Body of pancreas (tissue), 4 donors: Measurements from ENCODE around the gene SPAG5. TPM values are rescaled to one million over a fixed set of nuclear protein-coding genes. Genes with fewer than 3 reads are reported as not detected.
"Not testable (repeated sequence)": the region's sequence is repeated elsewhere in the genome, so short reads cannot be mapped to it uniquely, and the experiment has no call there.

Experiments
- ATAC-seq: fragments of 150-250 bp; one replicate; pipeline ENCODE4 v1.9.1; 2016
- DNase-seq, 4 donors: peaks; one replicate each; pipeline ENCODE4 v3.0.0-alpha.2; 2019
- H3K27ac ChIP-seq, 4 donors: fragments of 200-600 bp; sonication (generic); 1 replicate in 3 of 4; 2 replicates in 1 of 4; pipeline versions ENCODE4 v1.5.1 to v1.6.1; 2016 to 2019; ENCODE audit warnings: mild to moderate bottlenecking in 1 of 4, mixed read lengths in 1 of 4, moderate library complexity in 1 of 4
- H3K27me3 ChIP-seq, 2 donors: fragments of 200-600 bp; sonication (generic); one replicate each; pipeline ENCODE4 v1.6.0; 2016; ENCODE audit warnings: mild to moderate bottlenecking in 1 of 2
- H3K36me3 ChIP-seq, 2 donors: fragments of 200-600 bp; sonication (generic); replicated peaks in 1 of 2; 2 replicates each; pipeline ENCODE4 v1.5.1; 2016; ENCODE audit warnings: low read depth in 2 of 2; ENCODE audit not compliant: insufficient read depth in 1 of 2
- H3K4me1 ChIP-seq: fragments of 200-600 bp; sonication (generic); one replicate; pipeline ENCODE4 v1.6.0; 2016
- H3K4me3 ChIP-seq, 2 donors: fragments of 200-600 bp; sonication (generic); 1 replicate in 1 of 2; 2 replicates in 1 of 2; pipeline ENCODE4 v1.5.1; 2016 to 2019
- H3K9me3 ChIP-seq, 3 donors: fragments of 200-600 bp; sonication (generic); 1 replicate in 2 of 3; 2 replicates in 1 of 3; pipeline ENCODE4 v1.5.1; 2016
- POLR2A ChIP-seq, 3 donors: fragments of 450-650 bp; IDR thresholded peaks; one replicate each; pipeline ENCODE4 v1.6.1; 2016; ENCODE audit warnings: antibody characterized with exemption in 3 of 3, mild to moderate bottlenecking in 2 of 3
- WGBS, 2 donors: methylation state at CpG; one replicate each; pipeline ENCODE4 v1.1.5; 2017; 5-methylcytosine and 5-hydroxymethylcytosine counted together
- intact Hi-C: fragments of 100-400 bp; cut with DNase I; formaldehyde crosslinking; loops from one replicate; pipeline ENCODE4 v1.15.1; 2023
- total RNA-seq, 2 donors: library from RNA; depleted of rRNA; stranded (reverse); fragments of >200 nt; gene quantifications; one replicate each; pipeline ENCODE4 v1.1.0, GENCODE V29; 2016
- TF ChIP-seq, protein P1 (sequence below), 7 experiments: fragments of 450-650 bp in 4 of 7; fragments of 200-600 bp in 3 of 7; sonication (generic) in 3 of 7; IDR thresholded peaks; one replicate each; pipeline ENCODE4 v1.5.1; 2016 to 2019; ENCODE audit warnings: antibody characterized with exemption in 7 of 7

SPAG5 gene
- total RNA-seq, 2 donors from 2014 or later, result 3.1 TPM; not detected in 1

DNA sequence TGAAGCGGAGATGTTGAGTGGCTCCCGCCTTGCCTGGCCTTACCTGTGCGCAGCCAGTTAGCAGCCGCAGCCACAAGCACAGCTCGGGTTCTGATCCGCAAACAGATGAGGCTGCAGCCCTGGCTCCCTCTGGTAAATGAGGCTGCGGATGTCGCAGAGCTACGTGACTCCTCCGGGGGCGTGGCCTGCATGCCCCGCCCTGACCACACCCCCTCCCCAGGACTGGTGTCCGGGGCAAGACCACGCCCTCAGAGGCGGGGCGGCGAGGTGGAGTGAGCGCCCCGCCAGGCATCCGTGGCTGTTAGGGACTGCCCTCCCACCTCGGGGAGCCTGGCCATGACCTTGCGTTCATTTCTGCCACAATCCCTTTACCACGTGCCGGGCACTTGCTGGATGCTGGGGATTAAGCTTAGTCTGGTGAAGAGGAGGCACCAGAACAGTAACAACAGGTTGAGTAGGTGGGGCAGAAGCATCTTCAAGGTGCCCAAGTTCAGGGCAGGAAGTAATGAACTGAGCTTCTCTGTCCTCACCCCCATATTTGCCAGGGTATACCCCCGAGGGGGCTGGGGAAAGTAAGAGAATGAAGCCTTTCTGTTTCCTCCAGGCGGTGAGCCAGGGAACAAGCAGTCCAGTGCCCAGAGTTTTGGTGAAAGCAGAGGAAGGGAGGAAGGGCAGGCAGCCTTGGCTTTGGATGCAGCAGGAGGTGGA lies 21.9 kb downstream of the SPAG5 start, which contains the start of gene ALDOC:
Gene ALDOC, minus strand, starts transcription at position 138 of the 708 bp plus-strand sequence. CDS start 1,363 bp downstream, outside the sequence.
- intact Hi-C loops, result no loop called here
- peak; percentile 97 for ATAC-seq
- 4 to 33% methylated on average over 2 to 26 of the region's 26 CpGs for WGBS, 2 donors

GRCh38 chr17:28576016-28576415 lies 22.8 kb downstream of the SPAG5 start:
- H3K4me3 ChIP-seq, intact Hi-C loops, H3K9me3 ChIP-seq, H3K27ac ChIP-seq, ATAC-seq, H3K27me3 ChIP-seq, H3K36me3 ChIP-seq, DNase-seq: not testable (repeated sequence)
- peaks cover 19% of the 10 kb centered on the region for H3K4me1 ChIP-seq
- 71 to 77% methylated on average over 3 of the region's 3 CpGs for WGBS, 2 donors

More for the DNA sequence above, 21.9 kb downstream of the SPAG5 start, which contains the start of gene ALDOC:
- Histone ChIP-seq H3K4me1 (peaks cover 17% of the 10 kb centered on the region), H3K27ac (peak within 1 kb of the TSS in 2 of 4 donors; percentile 15 to 34), H3K27me3 (no peaks in the 10 kb centered on the region), H3K9me3 (no peaks in the 10 kb centered on the region), H3K36me3 (no peaks in the 10 kb centered on the region), H3K4me3 (no peak within 1 kb of the TSS)
- TF ChIP-seq POLR2A (IDR thresholded peaks at IDR 0.05), result peak; percentile 33 to 78 (median 75)
- TF ChIP-seq, protein P1, sequence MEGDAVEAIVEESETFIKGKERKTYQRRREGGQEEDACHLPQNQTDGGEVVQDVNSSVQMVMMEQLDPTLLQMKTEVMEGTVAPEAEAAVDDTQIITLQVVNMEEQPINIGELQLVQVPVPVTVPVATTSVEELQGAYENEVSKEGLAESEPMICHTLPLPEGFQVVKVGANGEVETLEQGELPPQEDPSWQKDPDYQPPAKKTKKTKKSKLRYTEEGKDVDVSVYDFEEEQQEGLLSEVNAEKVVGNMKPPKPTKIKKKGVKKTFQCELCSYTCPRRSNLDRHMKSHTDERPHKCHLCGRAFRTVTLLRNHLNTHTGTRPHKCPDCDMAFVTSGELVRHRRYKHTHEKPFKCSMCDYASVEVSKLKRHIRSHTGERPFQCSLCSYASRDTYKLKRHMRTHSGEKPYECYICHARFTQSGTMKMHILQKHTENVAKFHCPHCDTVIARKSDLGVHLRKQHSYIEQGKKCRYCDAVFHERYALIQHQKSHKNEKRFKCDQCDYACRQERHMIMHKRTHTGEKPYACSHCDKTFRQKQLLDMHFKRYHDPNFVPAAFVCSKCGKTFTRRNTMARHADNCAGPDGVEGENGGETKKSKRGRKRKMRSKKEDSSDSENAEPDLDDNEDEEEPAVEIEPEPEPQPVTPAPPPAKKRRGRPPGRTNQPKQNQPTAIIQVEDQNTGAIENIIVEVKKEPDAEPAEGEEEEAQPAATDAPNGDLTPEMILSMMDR (IDR thresholded peaks at IDR 0.05), result no peak
- peak; percentile 97 to 100 (median 98) for DNase-seq

DNA sequence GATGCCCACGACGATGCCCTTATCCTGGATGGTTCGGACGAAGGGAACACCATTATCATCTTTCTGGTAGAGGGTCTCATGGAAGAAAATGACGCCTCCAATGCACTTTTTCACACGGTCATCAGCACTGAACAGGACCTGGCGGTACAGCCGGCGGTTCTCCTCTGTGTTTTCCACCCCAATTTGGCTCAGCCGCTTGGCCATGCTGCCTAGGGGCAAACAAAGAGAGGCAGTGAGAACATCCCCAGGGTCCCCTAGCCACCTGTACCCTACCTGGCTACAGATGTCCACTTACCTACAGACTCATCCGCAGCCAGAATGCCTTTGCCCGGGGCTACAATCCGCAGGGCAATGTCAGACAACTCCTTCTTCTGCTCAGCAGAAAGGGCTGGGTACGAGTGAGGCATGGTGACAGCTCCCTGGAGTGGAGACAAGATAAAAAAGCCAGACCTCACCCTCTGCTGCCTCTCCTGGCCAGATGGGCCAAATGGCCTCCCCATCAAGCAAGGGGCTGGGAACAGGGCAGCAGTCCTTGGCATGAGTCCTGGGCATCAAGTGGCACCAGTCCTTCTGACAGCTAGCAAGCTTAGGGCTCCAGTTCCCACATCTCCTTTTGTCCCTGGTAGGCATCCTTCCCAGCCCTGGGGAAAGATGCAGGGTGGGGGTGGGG lies 23.6 kb downstream of the SPAG5 start:
- Histone ChIP-seq H3K27ac (no peak overlapping the region), H3K27me3 (no peaks in the 10 kb centered on the region), H3K9me3 (no peaks in the 10 kb centered on the region), H3K4me3 (no peak overlapping the region), H3K36me3 (no peaks in the 10 kb centered on the region), H3K4me1 (peaks cover 22% of the 10 kb centered on the region)
- DNase-seq (no peak), ATAC-seq (no peak)
- 86 to 92% methylated on average over 14 of the region's 14 CpGs for WGBS, 2 donors
- intact Hi-C loops, result no loop called here
- TF ChIP-seq, protein P1 (IDR thresholded peaks at IDR 0.05), result no peak
- no peak for TF ChIP-seq POLR2A (IDR thresholded peaks at IDR 0.05)

- H3K36me3 ChIP-seq, result no peaks in the 10 kb centered on the region
- no peaks in the 10 kb centered on the region for H3K27me3 ChIP-seq
- no peak overlapping the region for H3K4me3 ChIP-seq
- 77 to 89% methylated on average over 3 to 7 of the region's 7 CpGs for WGBS, 2 donors
- H3K27ac ChIP-seq, result no peak overlapping the region
- intact Hi-C loops, result no loop called here
- TF ChIP-seq, protein P1 (IDR thresholded peaks at IDR 0.05), result no peak
- TF ChIP-seq POLR2A (IDR thresholded peaks at IDR 0.05), result no peak
- H3K4me1 ChIP-seq, result peaks cover 30% of the 10 kb centered on the region
- no peak for ATAC-seq
- no peak for DNase-seq
- no peaks in the 10 kb centered on the region for H3K9me3 ChIP-seq
These were observed 24.3 kb downstream of the SPAG5 start for GRCh38 chr17:28574526-28574925.

DNA sequence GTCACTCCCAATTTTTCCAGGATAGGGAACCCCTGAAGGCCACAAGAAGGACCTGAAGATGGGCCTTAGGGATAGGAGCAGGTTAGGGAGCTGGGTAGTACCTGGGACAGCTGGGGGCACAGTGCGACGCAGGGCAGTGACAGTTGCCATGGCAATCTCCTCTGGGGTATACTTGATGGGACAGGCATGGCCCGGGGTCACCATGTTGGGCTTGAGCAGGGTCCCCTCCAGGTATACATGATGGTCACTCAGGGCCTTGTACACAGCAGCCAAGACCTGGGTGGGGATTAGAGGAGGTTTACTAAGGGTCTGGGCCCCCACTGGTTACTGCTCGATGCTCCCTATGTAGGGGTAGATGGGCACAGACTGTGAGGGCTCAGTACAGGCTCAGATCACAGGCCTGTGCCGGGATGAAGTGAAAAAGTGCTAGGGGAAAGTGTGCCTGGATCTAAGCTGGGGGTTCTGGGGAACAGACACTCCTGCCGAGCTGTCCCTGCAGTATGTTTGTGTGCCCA lies 24.8 kb downstream of the SPAG5 start:
- Histone ChIP-seq H3K27me3 (no peaks in the 10 kb centered on the region), H3K36me3 (no peaks in the 10 kb centered on the region), H3K4me1 (peaks cover 30% of the 10 kb centered on the region), H3K4me3 (no peak overlapping the region), H3K27ac (no peak overlapping the region), H3K9me3 (no peaks in the 10 kb centered on the region)
- DNase-seq (no peak), ATAC-seq (no peak)
- 90 to 96% methylated on average over 6 of the region's 6 CpGs for WGBS, 2 donors
- intact Hi-C loops, result no loop called here
- TF ChIP-seq POLR2A (IDR thresholded peaks at IDR 0.05), result no peak
- TF ChIP-seq, protein P1 (IDR thresholded peaks at IDR 0.05), result no peak
